Common myeloid progenitor, CD34-positive (primary cell): ENCODE data around the gene ASXL1.
A peak's percentile ranks its signal among the peaks of the same experiment; 100 is the strongest.

Source experiments
- CTCF ChIA-PET: fragments of 350-600 bp; sonication (Branson Sonifier 250); formaldehyde crosslinking; loops from one replicate; lab custom pipeline; 2021; ENCODE audit warnings: antibody characterized with exemption; lab: Charles Lee
- POLR2A ChIA-PET: fragments of 350-600 bp; sonication (Branson Sonifier 250); formaldehyde crosslinking; loops from one replicate; lab custom pipeline; 2021; ENCODE audit warnings: antibody characterized with exemption; lab: Charles Lee
- DNase-seq, 3 donors: peaks; one replicate each; pipeline versions ENCODE4 v3.0.0 to v3.0.0-alpha.2; 2013
- H3K27ac ChIP-seq, 2 experiments: 1 replicate in 1 of 2; 2 replicates in 1 of 2; pipeline ENCODE4 v1.7.0; 2013; ENCODE audit warnings: inconsistent platforms in 2 of 2, low read length in 2 of 2, mild to moderate bottlenecking in 2 of 2, low read depth in 1 of 2, moderate library complexity in 1 of 2; ENCODE audit not compliant: severe bottlenecking in 2 of 2, insufficient read depth in 1 of 2, poor library complexity in 1 of 2
- H3K27me3 ChIP-seq, 5 experiments: replicated peaks in 2 of 5; 1 replicate in 3 of 5; 2 replicates in 2 of 5; pipeline versions ENCODE4 v1.6.1 to v1.7.0; 2013; ENCODE audit warnings: low read length in 4 of 5, mild to moderate bottlenecking in 2 of 5, moderate library complexity in 2 of 5, inconsistent platforms in 1 of 5; ENCODE audit not compliant: insufficient read depth in 5 of 5, control insufficient read depth in 4 of 5
- H3K36me3 ChIP-seq, 4 experiments: 1 replicate in 2 of 4; 2 replicates in 2 of 4; pipeline versions ENCODE4 v1.6.1 to v1.7.0; 2013; ENCODE audit warnings: low read length in 3 of 4, control low read depth in 1 of 4, mild to moderate bottlenecking in 1 of 4; ENCODE audit not compliant: control insufficient read depth in 4 of 4, insufficient read depth in 4 of 4
- H3K4me1 ChIP-seq, 4 experiments: 1 replicate in 3 of 4; 2 replicates in 1 of 4; pipeline versions ENCODE4 v1.6.1 to v1.7.1; 2013; ENCODE audit warnings: low read length in 3 of 4, mild to moderate bottlenecking in 3 of 4, control low read depth in 1 of 4, inconsistent platforms in 1 of 4, moderate library complexity in 1 of 4; ENCODE audit not compliant: control insufficient read depth in 4 of 4, insufficient read depth in 4 of 4; ENCODE audit errors: control extremely low read depth in 1 of 4
- H3K4me3 ChIP-seq, 7 experiments: 1 replicate in 4 of 7; 2 replicates in 3 of 7; pipeline versions ENCODE4 v1.5.1 to v1.7.0; 2013; ENCODE audit warnings: mild to moderate bottlenecking in 7 of 7, low read length in 6 of 7, moderate library complexity in 6 of 7, inconsistent platforms in 2 of 7, low read depth in 2 of 7, control low read depth in 1 of 7; ENCODE audit not compliant: insufficient read depth in 4 of 7, control insufficient read depth in 1 of 7; ENCODE audit errors: extremely low read depth in 1 of 7
- H3K9me3 ChIP-seq, 5 experiments: 1 replicate in 4 of 5; 2 replicates in 1 of 5; pipeline versions ENCODE4 v1.6.1 to v1.7.1; 2013; ENCODE audit warnings: low read length in 4 of 5, mild to moderate bottlenecking in 2 of 5, inconsistent platforms in 1 of 5, low read depth in 1 of 5, moderate library complexity in 1 of 5; ENCODE audit not compliant: control insufficient read depth in 4 of 5, insufficient read depth in 2 of 5; ENCODE audit errors: control extremely low read depth in 1 of 5
- WGBS: methylation state at CpG from one replicate; pipeline ENCODE4 v1.1.5; 2013; ENCODE audit not compliant: insufficient coverage; 5-methylcytosine and 5-hydroxymethylcytosine counted together

Gene ASXL1

GRCh38 chr20:32453467-32454163, 95.5 kb downstream of the ASXL1 start:
- H3K9me3 ChIP-seq: no peaks in the 10 kb centered on the region
- ChIA-PET POLR2A (no interaction called here), CTCF (interaction anchor here (0.9 to 4.7 kb wide), 4 partner anchors 9 to 116 kb away, joined by 3 to 23 read pairs (median 4); no protein-coding TSS in a partner anchor)
- H3K27ac ChIP-seq: no peak overlapping the region
- peaks cover 2 to 84% (median 57%) of the 10 kb centered on the region in 4 experiments for H3K36me3 ChIP-seq
- DNase-seq: no peak
- H3K4me1 ChIP-seq: peaks cover 0 to 61% (median 41%) of the 10 kb centered on the region in 4 experiments
- 93% methylated on average over 24 of the region's 28 CpGs for WGBS
- no peaks in the 10 kb centered on the region for H3K27me3 ChIP-seq
- H3K4me3 ChIP-seq: no peak overlapping the region

GRCh38 chr20:32454164-32455145, 96.3 kb downstream of the ASXL1 start:
- peaks cover 0 to 53% (median 41%) of the 10 kb centered on the region in 4 experiments for H3K4me1 ChIP-seq
- no peaks in the 10 kb centered on the region for H3K9me3 ChIP-seq
- no peak overlapping the region for H3K4me3 ChIP-seq
- ChIA-PET CTCF (interaction anchor here (0.9 to 4.7 kb wide), 2 partner anchors 10 to 15 kb away, joined by 3 to 23 read pairs; no protein-coding TSS in a partner anchor), POLR2A (no interaction called here)
- no peak for DNase-seq
- no peak overlapping the region for H3K27ac ChIP-seq
- 96% methylated on average over 24 of the region's 31 CpGs for WGBS
- no peaks in the 10 kb centered on the region for H3K27me3 ChIP-seq
- peaks cover 2 to 76% (median 50%) of the 10 kb centered on the region in 4 experiments for H3K36me3 ChIP-seq

GRCh38 chr20:32455171-32455900, 97.2 kb downstream of the ASXL1 start:
- ChIA-PET CTCF (interaction anchor here (0.9 to 4.7 kb wide), 6 partner anchors 10 to 183 kb away, joined by 3 to 23 read pairs (median 4); no protein-coding TSS in a partner anchor), POLR2A (no interaction called here)
- Histone ChIP-seq H3K9me3 (no peaks in the 10 kb centered on the region), H3K27ac (no peak overlapping the region), H3K4me1 (peaks cover 0 to 45% (median 34%) of the 10 kb centered on the region in 4 experiments), H3K27me3 (no peaks in the 10 kb centered on the region), H3K36me3 (peaks cover 2 to 73% (median 48%) of the 10 kb centered on the region in 4 experiments), H3K4me3 (no peak overlapping the region)
- 74% methylated on average over 7 of the region's 12 CpGs for WGBS
- no peak for DNase-seq

DNA sequence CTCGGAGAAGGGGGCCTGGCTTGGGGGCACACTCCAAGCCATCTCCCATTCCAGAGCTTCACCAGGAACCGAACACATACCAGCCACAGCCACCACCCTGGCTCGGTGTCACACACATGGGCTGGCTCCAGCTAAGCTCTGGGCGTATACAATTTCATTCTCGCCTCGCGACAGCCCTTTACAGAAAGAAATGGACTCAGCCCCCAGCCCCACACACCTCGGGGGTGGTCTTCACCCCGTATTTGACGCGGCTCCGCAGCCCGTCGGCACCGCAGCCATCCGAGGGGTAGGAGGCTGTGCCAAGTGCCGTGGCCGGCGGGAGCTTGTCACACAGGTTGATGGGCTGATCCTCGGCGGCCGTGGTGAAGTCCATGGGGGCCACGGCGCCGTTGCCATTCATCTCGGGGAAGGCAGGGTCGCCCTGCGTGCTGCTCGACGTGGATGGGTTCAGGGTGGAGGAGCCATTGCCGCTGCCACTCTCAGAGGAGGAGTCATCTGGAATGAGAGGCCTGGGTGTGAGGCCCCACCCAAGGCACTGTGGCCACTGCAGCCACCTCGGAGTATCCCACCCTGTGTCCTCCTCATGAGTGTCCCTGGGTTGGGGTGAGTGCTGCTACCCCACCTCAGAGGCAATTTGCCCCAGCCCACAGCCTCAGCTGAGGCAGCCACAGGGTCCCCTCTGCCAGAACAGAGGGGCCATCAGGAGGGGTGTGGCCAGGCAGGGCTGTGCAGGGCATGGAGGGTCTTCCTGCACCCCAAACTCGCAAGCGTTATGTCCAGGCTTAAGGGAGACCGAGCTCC, 98.0 kb downstream of the ASXL1 start:
- no peak overlapping the region for H3K4me3 ChIP-seq
- H3K27me3 ChIP-seq: no peaks in the 10 kb centered on the region
- DNase-seq: no peak
- H3K9me3 ChIP-seq: no peaks in the 10 kb centered on the region
- H3K4me1 ChIP-seq: peaks cover 0 to 37% (median 32%) of the 10 kb centered on the region in 4 experiments
- WGBS: 96% methylated on average over 33 of the region's 35 CpGs
- peaks cover 2 to 72% (median 45%) of the 10 kb centered on the region in 4 experiments for H3K36me3 ChIP-seq
- H3K27ac ChIP-seq: no peak overlapping the region
- CTCF ChIA-PET: interaction anchor here (0.7 to 4.7 kb wide), 9 partner anchors 10 to 183 kb away, joined by 3 to 23 read pairs (median 3); no protein-coding TSS in a partner anchor
- POLR2A ChIA-PET: no interaction called here

DNA sequence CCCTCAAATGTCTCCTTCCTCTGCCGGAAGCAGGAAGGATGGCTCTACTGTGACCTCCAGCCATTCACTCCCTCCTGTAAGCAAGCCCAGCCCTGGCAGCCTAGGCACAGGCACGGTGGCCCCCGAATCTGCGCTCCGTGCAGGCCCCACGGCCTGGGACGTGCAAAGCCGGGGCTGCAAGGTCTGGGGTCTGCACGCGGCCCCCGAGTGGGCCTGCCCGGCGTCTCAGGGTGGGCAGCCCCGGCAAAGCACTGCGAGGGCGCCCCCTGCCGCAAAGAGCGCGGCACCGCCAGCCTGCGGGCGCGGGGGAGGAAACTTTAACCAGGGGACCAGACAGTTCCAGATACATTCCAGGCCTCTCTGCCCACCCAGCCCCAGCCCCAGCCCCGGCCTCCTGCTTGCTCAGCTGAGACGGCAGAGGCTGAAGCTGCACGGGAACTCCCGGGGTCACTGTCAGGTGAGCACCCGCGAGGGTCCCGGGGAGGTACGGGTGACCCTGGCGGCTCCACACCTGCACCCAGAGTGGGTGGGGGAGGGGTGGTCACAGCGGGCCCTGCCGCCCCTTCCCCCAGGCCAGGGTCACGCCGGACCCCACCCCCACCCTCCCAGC, 98.8 kb downstream of the ASXL1 start:
- peaks cover 2 to 69% (median 42%) of the 10 kb centered on the region in 4 experiments for H3K36me3 ChIP-seq
- H3K4me3 ChIP-seq: peak overlapping the region in 2 of 7 experiments; percentile 30 to 40
- H3K9me3 ChIP-seq: no peaks in the 10 kb centered on the region
- WGBS: 28% methylated on average over 32 of the region's 36 CpGs
- no peaks in the 10 kb centered on the region for H3K27me3 ChIP-seq
- CTCF ChIA-PET: interaction anchor here (0.7 to 4.7 kb wide), 13 partner anchors 9 to 121 kb away, joined by 3 to 23 read pairs (median 4); no protein-coding TSS in a partner anchor
- no peak overlapping the region for H3K27ac ChIP-seq
- peaks cover 0 to 29% (median 28%) of the 10 kb centered on the region in 4 experiments for H3K4me1 ChIP-seq
- peak in 2 of 3 donors; percentile 55 to 59 for DNase-seq
- POLR2A ChIA-PET: interaction anchor here (1.1 kb wide), 1 partner anchor 191 kb away, joined by 4 read pairs; no protein-coding TSS in a partner anchor
